ENCODE data around the gene CTLA4.
"Not testable (repeated sequence)": the region's sequence is repeated elsewhere in the genome, so short reads cannot be mapped to it uniquely, and the experiment has no call there.

Gene CTLA4

GRCh38 chr2:203875471-203875870 is 7.9 kb downstream of the CTLA4 start:
- no peak for TF ChIP-seq CTCF (IDR thresholded peaks at IDR 0.05; ENCODE audit: borderline replicate concordance, insufficient read depth, low read depth, low read length)
- H3K4me3 ChIP-seq (ENCODE audit: low read depth, low read length) = no peak overlapping the region

GRCh38 chr2:203876328-203876727 is 8.8 kb downstream of the CTLA4 start:
- H3K4me3 ChIP-seq (ENCODE audit: low read depth, low read length) = no peak overlapping the region
- no peak for TF ChIP-seq CTCF (IDR thresholded peaks at IDR 0.05; ENCODE audit: borderline replicate concordance, insufficient read depth, low read depth, low read length)

GRCh38 chr2:203878063-203878462 is 10.5 kb downstream of the CTLA4 start:
- TF ChIP-seq CTCF (IDR thresholded peaks at IDR 0.05; ENCODE audit: borderline replicate concordance, insufficient read depth, low read depth, low read length) = no peak
- H3K4me3 ChIP-seq (ENCODE audit: low read depth, low read length) = no peak overlapping the region

GRCh38 chr2:203880557-203881125 is 13.1 kb downstream of the CTLA4 start:
- TF ChIP-seq CTCF (IDR thresholded peaks at IDR 0.05; ENCODE audit: borderline replicate concordance, insufficient read depth, low read depth, low read length) = no peak
- no peak overlapping the region for H3K4me3 ChIP-seq (ENCODE audit: low read depth, low read length)

GRCh38 chr2:203881185-203881584 is 13.6 kb downstream of the CTLA4 start:
- not testable (repeated sequence) for H3K4me3 ChIP-seq (ENCODE audit: low read depth, low read length)

GRCh38 chr2:203882551-203882950 is 15.0 kb downstream of the CTLA4 start:
- H3K4me3 ChIP-seq (ENCODE audit: low read depth, low read length) = no peak overlapping the region
- TF ChIP-seq CTCF (IDR thresholded peaks at IDR 0.05; ENCODE audit: borderline replicate concordance, insufficient read depth, low read depth, low read length) = no peak

- no peak overlapping the region for H3K4me3 ChIP-seq (ENCODE audit: low read depth, low read length)
- no peak for TF ChIP-seq CTCF (IDR thresholded peaks at IDR 0.05; ENCODE audit: borderline replicate concordance, insufficient read depth, low read depth, low read length)
Measured at GRCh38 chr2:203886661-203887151, 19.1 kb downstream of the CTLA4 start.
